MCF 10A (cell line): ENCODE measurements around the gene PIEZO1. TPM values are rescaled to one million over a fixed set of nuclear protein-coding genes. Genes with fewer than 3 reads are reported as not detected.

Experiments used
- BruUV-seq: library from RNA; stranded (reverse); fragments of 400-500 nt; replicated peaks from 2 replicates; lab custom pipeline; 2021; lab: Mats Ljungman, UMichigan
- CTCF ChIA-PET: fragments of 300-600 bp; sonication (Branson Sonifier 250); formaldehyde crosslinking; extraction: SDS; loops from one replicate; lab custom pipeline; 2021; ENCODE audit warnings: antibody characterized with exemption, inconsistent platforms; lab: Yijun Ruan, JAX
- POLR2A ChIA-PET: fragments of 300-600, 350-650 bp; sonication (Branson Sonifier 250); formaldehyde crosslinking; extraction: SDS; loops from one replicate; lab custom pipeline; 2020; ENCODE audit warnings: antibody characterized with exemption, inconsistent platforms; lab: Yijun Ruan, JAX
- DNase-seq: peaks from one replicate; pipeline ENCODE4 v3.0.0-alpha.2; 2018; ENCODE audit not compliant: unreplicated experiment
- H3K27ac Mint-ChIP-seq: one replicate; pipeline ENCODE4 v1.8.0; 2022; ENCODE audit warnings: mild to moderate bottlenecking, low read depth, mixed read lengths; ENCODE audit not compliant: unreplicated experiment
- H3K27me3 Mint-ChIP-seq: one replicate; pipeline ENCODE4 v1.8.0; 2022; ENCODE audit warnings: mixed read lengths; ENCODE audit not compliant: insufficient read depth, unreplicated experiment
- H3K36me3 Mint-ChIP-seq: one replicate; pipeline ENCODE4 v1.8.0; 2022; ENCODE audit warnings: mild to moderate bottlenecking, moderate library complexity, mixed read lengths; ENCODE audit not compliant: insufficient read depth, unreplicated experiment
- H3K4me1 Mint-ChIP-seq: one replicate; pipeline ENCODE4 v1.8.0; 2022; ENCODE audit warnings: mixed read lengths; ENCODE audit not compliant: insufficient read depth, unreplicated experiment
- H3K4me3 Mint-ChIP-seq: one replicate; pipeline ENCODE4 v1.8.0; 2022; ENCODE audit warnings: mild to moderate bottlenecking, moderate library complexity, mixed read lengths; ENCODE audit not compliant: unreplicated experiment
- H3K9me3 Mint-ChIP-seq: one replicate; pipeline ENCODE4 v1.8.0; 2022; ENCODE audit warnings: mixed read lengths; ENCODE audit not compliant: unreplicated experiment
- intact Hi-C: fragments of 100-400 bp; cut with micrococcal nuclease; formaldehyde crosslinking; loops from 2 replicates; pipeline ENCODE4 v1.14.1; 2022
- total RNA-seq: library from RNA; stranded (reverse); gene quantifications from 2 replicates; pipeline ENCODE4 v1.2.3, GENCODE V29; 2022
- TF ChIP-seq, protein P1 (sequence below): fragments of 200-600 bp; IDR thresholded peaks from one replicate; pipeline ENCODE4 v1.8.0; 2022; ENCODE audit warnings: antibody characterized with exemption, mild to moderate bottlenecking; ENCODE audit not compliant: unreplicated experiment

Gene PIEZO1
- total RNA-seq, 1 experiment from 2014 or later = 193 TPM

DNA sequence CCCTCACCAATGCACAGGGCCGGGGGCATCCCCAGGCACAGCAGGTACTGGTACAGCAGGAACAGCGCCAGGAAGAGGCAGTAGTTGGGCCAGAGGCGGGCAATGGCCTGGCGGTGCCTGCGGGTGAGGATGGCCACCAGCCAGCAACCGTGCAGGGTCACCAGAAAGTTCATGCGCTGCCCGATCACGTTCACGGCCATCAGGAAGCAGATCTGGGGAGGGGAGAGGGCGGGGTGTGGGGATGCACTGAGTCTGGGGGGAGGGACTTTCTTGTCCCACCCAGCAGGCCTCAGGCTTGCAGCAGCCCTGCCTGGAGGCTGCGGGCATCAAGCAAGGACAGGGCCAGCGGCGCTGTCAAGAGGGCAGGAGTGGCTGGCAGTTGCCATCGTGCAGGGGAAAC is 53.3 kb downstream of the PIEZO1 start:
- H3K27me3 Mint-ChIP-seq = no peaks in the 10 kb centered on the region
- H3K9me3 Mint-ChIP-seq = no peaks in the 10 kb centered on the region
- no peak for DNase-seq
- TF ChIP-seq, protein P1, sequence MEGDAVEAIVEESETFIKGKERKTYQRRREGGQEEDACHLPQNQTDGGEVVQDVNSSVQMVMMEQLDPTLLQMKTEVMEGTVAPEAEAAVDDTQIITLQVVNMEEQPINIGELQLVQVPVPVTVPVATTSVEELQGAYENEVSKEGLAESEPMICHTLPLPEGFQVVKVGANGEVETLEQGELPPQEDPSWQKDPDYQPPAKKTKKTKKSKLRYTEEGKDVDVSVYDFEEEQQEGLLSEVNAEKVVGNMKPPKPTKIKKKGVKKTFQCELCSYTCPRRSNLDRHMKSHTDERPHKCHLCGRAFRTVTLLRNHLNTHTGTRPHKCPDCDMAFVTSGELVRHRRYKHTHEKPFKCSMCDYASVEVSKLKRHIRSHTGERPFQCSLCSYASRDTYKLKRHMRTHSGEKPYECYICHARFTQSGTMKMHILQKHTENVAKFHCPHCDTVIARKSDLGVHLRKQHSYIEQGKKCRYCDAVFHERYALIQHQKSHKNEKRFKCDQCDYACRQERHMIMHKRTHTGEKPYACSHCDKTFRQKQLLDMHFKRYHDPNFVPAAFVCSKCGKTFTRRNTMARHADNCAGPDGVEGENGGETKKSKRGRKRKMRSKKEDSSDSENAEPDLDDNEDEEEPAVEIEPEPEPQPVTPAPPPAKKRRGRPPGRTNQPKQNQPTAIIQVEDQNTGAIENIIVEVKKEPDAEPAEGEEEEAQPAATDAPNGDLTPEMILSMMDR = no peak
- H3K36me3 Mint-ChIP-seq = peaks cover 23% of the 10 kb centered on the region
- POLR2A ChIA-PET = no interaction called here
- no peaks in the 10 kb centered on the region for H3K4me1 Mint-ChIP-seq
- CTCF ChIA-PET = no interaction called here
- no peak overlapping the region for H3K27ac Mint-ChIP-seq
- intact Hi-C loops = no loop called here
- BruUV-seq = no TSS peak
- H3K4me3 Mint-ChIP-seq = no peak overlapping the region

DNA sequence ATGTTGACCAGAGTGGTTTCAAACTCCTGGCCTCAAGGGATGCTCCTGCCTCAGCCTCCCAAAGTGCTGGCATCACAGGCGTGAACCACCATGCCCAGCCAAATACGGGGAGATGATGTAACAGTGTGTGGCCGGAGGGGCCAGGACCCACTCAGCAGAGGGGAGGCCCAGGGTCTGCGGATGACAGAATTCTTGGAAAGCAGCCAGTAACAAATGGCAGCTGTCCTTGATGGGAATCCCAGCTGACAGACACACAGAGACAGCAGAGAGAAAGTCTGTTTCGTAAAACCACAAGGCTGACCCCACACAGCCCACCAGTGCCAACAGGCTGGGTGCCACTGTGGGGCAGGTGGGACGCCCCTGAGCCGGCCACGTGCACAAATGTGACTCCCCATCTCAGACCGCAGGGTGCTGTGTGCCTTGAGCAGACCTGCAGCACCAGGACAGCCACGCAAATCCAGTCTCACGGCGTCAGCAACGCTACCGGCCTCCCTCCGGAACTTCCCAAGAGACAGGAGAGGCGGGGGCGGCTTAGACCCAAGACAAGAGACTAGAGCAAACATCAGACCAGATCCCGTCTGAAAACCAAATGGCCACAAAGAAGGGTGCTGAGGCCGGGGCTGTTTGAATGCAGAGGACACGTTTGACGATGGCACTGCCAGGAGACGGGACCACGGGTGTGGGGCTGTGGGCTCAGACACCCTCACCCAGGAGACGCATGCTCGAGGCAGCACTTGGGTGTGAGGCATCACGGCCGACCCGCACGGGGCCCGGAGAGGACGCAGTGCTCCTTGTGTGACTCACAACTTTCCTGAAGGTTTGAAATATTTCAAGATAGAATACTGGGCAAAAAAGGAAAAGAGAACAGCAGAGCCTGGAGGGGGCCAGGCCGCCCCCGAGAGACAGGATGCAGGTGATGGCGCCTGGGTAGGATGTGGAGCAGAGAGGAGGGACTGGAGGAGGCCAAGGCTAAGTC is 54.1 kb downstream of the PIEZO1 start:
- peaks cover 27% of the 10 kb centered on the region for H3K36me3 Mint-ChIP-seq
- intact Hi-C loops = no loop called here
- no peak overlapping the region for H3K27ac Mint-ChIP-seq
- no peak for DNase-seq
- TF ChIP-seq, protein P1 = no peak
- H3K4me3 Mint-ChIP-seq = no peak overlapping the region
- ChIA-PET CTCF (interaction anchor here (0.6 kb wide), 1 partner anchor 23 kb away, joined by 3 read pairs; no protein-coding TSS in a partner anchor), POLR2A (no interaction called here)
- no TSS peak for BruUV-seq
- no peaks in the 10 kb centered on the region for H3K4me1 Mint-ChIP-seq
- H3K27me3 Mint-ChIP-seq = no peaks in the 10 kb centered on the region
- H3K9me3 Mint-ChIP-seq = no peaks in the 10 kb centered on the region

DNA sequence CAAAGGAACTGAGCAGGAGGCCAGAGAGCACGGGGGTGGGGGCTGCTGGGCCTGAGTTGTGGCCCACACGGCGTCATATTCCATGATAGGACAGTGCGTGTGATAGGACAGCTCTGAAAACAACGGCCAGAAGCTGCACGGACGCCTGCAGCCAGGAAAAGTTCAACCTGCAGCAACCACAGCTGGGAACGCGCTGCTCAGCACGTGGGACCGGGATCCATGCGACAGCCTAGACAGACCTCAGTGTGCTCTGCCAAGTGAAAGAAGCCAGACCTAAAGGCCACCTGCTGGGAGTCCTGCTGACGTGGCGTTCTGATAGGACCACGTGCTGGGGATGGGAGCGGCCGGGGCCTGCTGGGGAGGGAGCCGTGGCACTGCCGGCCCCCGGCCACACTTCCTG is 57.1 kb downstream of the PIEZO1 start:
- Mint-ChIP-seq H3K4me1 (no peaks in the 10 kb centered on the region), H3K36me3 (peaks cover 35% of the 10 kb centered on the region), H3K4me3 (no peak overlapping the region), H3K9me3 (no peaks in the 10 kb centered on the region), H3K27ac (no peak overlapping the region), H3K27me3 (no peaks in the 10 kb centered on the region)
- TF ChIP-seq, protein P1 = no peak
- no TSS peak for BruUV-seq
- ChIA-PET POLR2A (no interaction called here), CTCF (no interaction called here)
- no peak for DNase-seq
- intact Hi-C loops = no loop called here

DNA sequence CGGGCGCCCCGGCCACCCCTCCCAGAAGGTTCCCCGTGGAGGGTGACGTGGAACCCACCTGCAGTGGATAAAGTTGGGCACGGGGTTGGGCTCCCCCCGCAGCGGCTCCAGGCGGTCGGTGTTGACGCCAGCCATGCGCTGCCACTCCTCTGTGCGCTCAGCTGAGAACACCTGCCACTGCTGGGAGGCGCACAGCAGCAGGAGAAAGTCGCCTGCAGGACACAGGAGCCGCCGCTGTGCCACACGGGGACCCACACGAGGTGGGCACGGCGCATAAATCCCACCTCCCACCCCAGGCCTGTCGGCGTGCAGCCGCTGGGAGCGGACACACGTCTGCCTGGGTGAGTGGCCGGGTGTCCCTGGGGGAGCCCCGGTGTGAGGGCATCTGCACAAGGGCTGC is 58.0 kb downstream of the PIEZO1 start:
- H3K4me1 Mint-ChIP-seq = no peaks in the 10 kb centered on the region
- peaks cover 37% of the 10 kb centered on the region for H3K36me3 Mint-ChIP-seq
- POLR2A ChIA-PET = no interaction called here
- CTCF ChIA-PET = no interaction called here
- no peak overlapping the region for H3K4me3 Mint-ChIP-seq
- DNase-seq = no peak
- TF ChIP-seq, protein P1 = no peak
- no peak overlapping the region for H3K27ac Mint-ChIP-seq
- no peaks in the 10 kb centered on the region for H3K27me3 Mint-ChIP-seq
- no TSS peak for BruUV-seq
- no peaks in the 10 kb centered on the region for H3K9me3 Mint-ChIP-seq
- intact Hi-C loops = no loop called here
